ENCODE results near the gene TPRX1.

Gene TPRX1

GRCh38 chr19:47757617-47758442 lies 46.5 kb downstream of the TPRX1 start:
- no peak overlapping the region for H3K4me3 ChIP-seq (ENCODE audit: extremely low read depth, insufficient read depth, low read length, poor library complexity, severe bottlenecking)
- 87 to 95% methylated on average over 5 to 8 of the region's 14 CpGs for WGBS, 2 experiments (ENCODE audit: insufficient coverage in 2 of 2)
- no peak overlapping the region for H3K27ac ChIP-seq (ENCODE audit: low read depth, low read length, severe bottlenecking)
- H3K36me3 ChIP-seq (ENCODE audit: control insufficient read depth, insufficient read depth, low read length) = peaks cover 61% of the 10 kb centered on the region
- H3K9me3 ChIP-seq (ENCODE audit: control insufficient read depth, low read length) = no peaks in the 10 kb centered on the region
- H3K4me1 ChIP-seq (ENCODE audit: control insufficient read depth, insufficient read depth, low read length, poor library complexity, severe bottlenecking) = no peaks in the 10 kb centered on the region

- Histone ChIP-seq H3K27ac (ENCODE audit: low read depth, low read length, severe bottlenecking) (no peak overlapping the region), H3K36me3 (ENCODE audit: control insufficient read depth, insufficient read depth, low read length) (peaks cover 69% of the 10 kb centered on the region), H3K4me3 (ENCODE audit: extremely low read depth, insufficient read depth, low read length, poor library complexity, severe bottlenecking) (no peak overlapping the region), H3K9me3 (ENCODE audit: control insufficient read depth, low read length) (no peaks in the 10 kb centered on the region), H3K4me1 (ENCODE audit: control insufficient read depth, insufficient read depth, low read length, poor library complexity, severe bottlenecking) (no peaks in the 10 kb centered on the region)
- 96 to 98% methylated on average over 15 to 22 of the region's 22 CpGs for WGBS, 2 experiments (ENCODE audit: insufficient coverage in 2 of 2)
These were observed 47.3 kb downstream of the TPRX1 start for GRCh38 chr19:47756953-47757608.

GRCh38 chr19:47756627-47756929 lies 47.8 kb downstream of the TPRX1 start:
- peaks cover 73% of the 10 kb centered on the region for H3K36me3 ChIP-seq (ENCODE audit: control insufficient read depth, insufficient read depth, low read length)
- no peak overlapping the region for H3K27ac ChIP-seq (ENCODE audit: low read depth, low read length, severe bottlenecking)
- H3K4me3 ChIP-seq (ENCODE audit: extremely low read depth, insufficient read depth, low read length, poor library complexity, severe bottlenecking) = no peak overlapping the region
- no peaks in the 10 kb centered on the region for H3K9me3 ChIP-seq (ENCODE audit: control insufficient read depth, low read length)
- H3K4me1 ChIP-seq (ENCODE audit: control insufficient read depth, insufficient read depth, low read length, poor library complexity, severe bottlenecking) = no peaks in the 10 kb centered on the region
- 97 to 99% methylated on average over 11 to 12 of the region's 12 CpGs for WGBS, 2 experiments (ENCODE audit: insufficient coverage in 2 of 2)

DNA sequence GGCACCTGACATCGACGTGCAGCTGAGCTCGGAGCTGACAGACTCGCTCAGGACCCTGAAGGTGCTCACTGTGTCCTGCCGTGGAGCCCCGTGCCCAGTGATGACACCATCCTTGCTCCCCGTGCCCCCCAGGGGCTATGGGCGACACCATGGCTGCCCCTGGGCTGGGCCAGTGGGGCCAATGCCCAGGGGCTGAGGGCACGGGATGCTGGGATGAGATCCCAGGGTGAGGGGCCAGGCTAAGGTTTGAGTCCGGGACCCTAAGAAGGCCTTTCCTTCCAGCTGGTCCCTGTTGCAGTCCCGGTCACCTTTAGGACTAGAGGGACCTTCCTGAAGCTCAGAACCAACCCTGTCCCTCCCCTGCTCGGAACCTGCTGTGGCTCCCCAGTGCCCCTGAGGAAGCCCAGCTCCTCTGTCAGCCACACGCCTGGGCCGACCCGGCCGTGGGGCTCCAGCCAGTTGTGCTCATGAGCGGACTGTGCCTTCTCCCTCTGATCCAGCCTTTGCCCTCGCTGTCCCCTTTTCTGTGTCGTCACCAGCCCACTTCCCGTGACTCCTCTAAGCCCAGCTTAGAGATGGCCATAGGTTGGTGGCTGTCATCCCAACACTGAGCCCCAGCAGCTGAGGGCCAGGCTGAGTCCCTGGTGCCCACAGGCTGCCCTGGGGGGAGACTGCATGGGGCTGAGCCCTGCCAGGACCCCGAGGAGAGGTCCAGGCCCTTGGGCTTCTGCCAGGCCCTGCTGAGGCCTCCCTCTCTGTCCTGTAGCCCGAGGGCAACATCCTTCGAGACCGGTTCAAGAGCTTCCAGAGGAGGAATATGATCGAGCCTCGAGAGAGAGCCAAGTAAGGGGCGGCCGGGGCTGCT lies 48.4 kb downstream of the TPRX1 start:
- Histone ChIP-seq H3K36me3 (ENCODE audit: control insufficient read depth, insufficient read depth, low read length) (peaks cover 79% of the 10 kb centered on the region), H3K9me3 (ENCODE audit: control insufficient read depth, low read length) (no peaks in the 10 kb centered on the region), H3K4me3 (ENCODE audit: extremely low read depth, insufficient read depth, low read length, poor library complexity, severe bottlenecking) (no peak overlapping the region), H3K27ac (ENCODE audit: low read depth, low read length, severe bottlenecking) (no peak overlapping the region), H3K4me1 (ENCODE audit: control insufficient read depth, insufficient read depth, low read length, poor library complexity, severe bottlenecking) (no peaks in the 10 kb centered on the region)
- WGBS, 2 experiments (ENCODE audit: insufficient coverage in 2 of 2) = 97 to 98% methylated on average over 27 of the region's 28 CpGs

DNA sequence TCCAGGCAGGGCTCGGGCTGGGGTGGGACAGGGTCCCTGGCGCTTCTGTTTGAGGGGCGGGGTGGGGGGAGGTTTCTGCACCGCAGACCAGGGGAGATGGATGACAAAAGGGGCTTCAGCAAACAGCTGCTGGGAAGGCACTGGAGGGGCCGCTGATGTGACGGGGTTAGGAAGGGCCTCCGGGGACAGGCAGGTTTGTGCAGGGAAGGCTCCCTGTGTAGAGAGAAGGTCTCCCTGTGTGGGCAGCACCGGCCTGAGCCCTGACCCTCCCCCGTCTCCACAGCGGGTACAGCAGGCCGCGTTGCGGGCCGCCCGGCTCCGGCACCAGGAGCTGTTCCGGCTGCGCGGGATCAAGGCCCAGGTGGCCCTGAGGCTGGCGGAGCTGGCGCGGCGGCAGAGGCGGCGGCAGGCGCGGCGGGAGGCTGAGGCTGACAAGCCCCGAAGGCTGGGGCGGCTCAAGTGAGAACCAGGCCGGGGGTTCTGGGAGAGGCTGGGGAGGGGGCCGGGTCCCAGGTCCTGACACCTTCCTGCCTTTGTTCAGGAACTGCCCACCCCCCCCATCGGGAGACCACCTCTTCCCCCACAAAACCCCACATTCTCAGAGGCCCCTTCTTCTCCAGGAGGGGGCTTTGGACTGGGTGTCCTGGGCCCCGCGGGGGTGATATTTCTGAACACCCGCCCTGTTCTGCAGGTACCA lies 49.1 kb downstream of the TPRX1 start:
- Histone ChIP-seq H3K4me3 (ENCODE audit: extremely low read depth, insufficient read depth, low read length, poor library complexity, severe bottlenecking) (no peak overlapping the region), H3K36me3 (ENCODE audit: control insufficient read depth, insufficient read depth, low read length) (peaks cover 87% of the 10 kb centered on the region), H3K4me1 (ENCODE audit: control insufficient read depth, insufficient read depth, low read length, poor library complexity, severe bottlenecking) (no peaks in the 10 kb centered on the region), H3K9me3 (ENCODE audit: control insufficient read depth, low read length) (no peaks in the 10 kb centered on the region), H3K27ac (ENCODE audit: low read depth, low read length, severe bottlenecking) (no peak overlapping the region)
- 92 to 94% methylated on average over 21 to 27 of the region's 36 CpGs for WGBS, 2 experiments (ENCODE audit: insufficient coverage in 2 of 2)

GRCh38 chr19:47754206-47755064 lies 49.9 kb downstream of the TPRX1 start:
- no peak overlapping the region for H3K4me3 ChIP-seq (ENCODE audit: extremely low read depth, insufficient read depth, low read length, poor library complexity, severe bottlenecking)
- 96% methylated on average over 26 to 30 of the region's 37 CpGs for WGBS, 2 experiments (ENCODE audit: insufficient coverage in 2 of 2)

DNA sequence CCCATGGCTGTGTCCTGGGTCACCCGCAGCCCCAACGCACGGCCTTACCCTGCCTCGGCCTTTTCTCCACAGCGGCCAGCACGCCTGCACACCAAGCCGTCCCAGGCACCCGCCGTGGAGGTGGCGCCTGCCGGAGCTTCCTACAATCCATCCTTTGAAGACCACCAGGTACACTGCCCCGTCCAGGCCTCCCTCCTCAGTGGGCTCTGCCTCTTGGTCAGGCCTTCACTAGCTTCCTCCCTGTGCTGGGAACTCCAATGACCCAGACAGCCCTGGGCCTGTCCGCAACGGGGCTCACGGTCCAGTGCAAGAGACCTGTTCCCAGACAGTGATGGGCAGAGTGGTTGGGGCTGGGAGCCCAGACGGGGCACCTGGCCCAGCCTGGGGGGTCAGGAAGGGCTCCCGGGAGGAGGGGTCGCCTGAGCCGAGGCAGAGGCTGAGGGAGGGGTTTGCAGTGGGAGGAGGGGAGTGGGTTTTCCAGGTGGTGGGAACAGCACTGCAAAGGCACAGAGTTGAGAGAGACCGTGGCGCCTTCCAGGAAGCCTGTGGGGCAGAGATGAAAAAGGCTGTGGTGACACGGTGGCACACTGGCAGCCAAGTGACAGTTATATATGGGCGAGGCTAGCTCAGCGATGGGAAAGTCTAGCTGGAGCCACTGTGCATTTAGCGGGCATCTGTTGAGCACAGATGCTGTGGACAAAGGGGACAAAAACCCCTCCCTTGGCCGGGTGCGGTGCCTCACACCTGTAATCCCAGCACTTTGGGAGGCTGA lies 51.7 kb downstream of the TPRX1 start:
- Histone ChIP-seq H3K4me3 (ENCODE audit: extremely low read depth, insufficient read depth, low read length, poor library complexity, severe bottlenecking) (no peak overlapping the region), H3K4me1 (ENCODE audit: control insufficient read depth, insufficient read depth, low read length, poor library complexity, severe bottlenecking) (no peaks in the 10 kb centered on the region), H3K9me3 (ENCODE audit: control insufficient read depth, low read length) (no peaks in the 10 kb centered on the region), H3K36me3 (ENCODE audit: control insufficient read depth, insufficient read depth, low read length) (peaks cover 93% of the 10 kb centered on the region), H3K27ac (ENCODE audit: low read depth, low read length, severe bottlenecking) (no peak overlapping the region)
- 91 to 93% methylated on average over 18 to 26 of the region's 27 CpGs for WGBS, 2 experiments (ENCODE audit: insufficient coverage in 2 of 2)

More at GRCh38 chr19:47754206-47755064, 49.9 kb downstream of the TPRX1 start:
- Histone ChIP-seq H3K9me3 (ENCODE audit: control insufficient read depth, low read length) (no peaks in the 10 kb centered on the region), H3K27ac (ENCODE audit: low read depth, low read length, severe bottlenecking) (no peak overlapping the region), H3K4me1 (ENCODE audit: control insufficient read depth, insufficient read depth, low read length, poor library complexity, severe bottlenecking) (no peaks in the 10 kb centered on the region), H3K36me3 (ENCODE audit: control insufficient read depth, insufficient read depth, low read length) (peaks cover 95% of the 10 kb centered on the region)

All from mesodermal cell (in vitro differentiated cells).